LHCN-M2 (cell line): Measurements from ENCODE around the gene ITIH4. TPM values are rescaled to one million over a fixed set of nuclear protein-coding genes. Genes with fewer than 3 reads are reported as not detected.

Experiments
- DNase-seq: peaks from one replicate; pipeline ENCODE4 v3.0.0-alpha.2; 2012; ENCODE audit warnings: low read depth
- total RNA-seq: library from RNA; depleted of rRNA; stranded (reverse); fragments of >200 nt; gene quantifications from 2 replicates; pipeline ENCODE4 v1.2.3, GENCODE V29; 2014

ITIH4 gene
- total RNA-seq, 1 experiment from 2014 or later = 0.63 TPM

DNA sequence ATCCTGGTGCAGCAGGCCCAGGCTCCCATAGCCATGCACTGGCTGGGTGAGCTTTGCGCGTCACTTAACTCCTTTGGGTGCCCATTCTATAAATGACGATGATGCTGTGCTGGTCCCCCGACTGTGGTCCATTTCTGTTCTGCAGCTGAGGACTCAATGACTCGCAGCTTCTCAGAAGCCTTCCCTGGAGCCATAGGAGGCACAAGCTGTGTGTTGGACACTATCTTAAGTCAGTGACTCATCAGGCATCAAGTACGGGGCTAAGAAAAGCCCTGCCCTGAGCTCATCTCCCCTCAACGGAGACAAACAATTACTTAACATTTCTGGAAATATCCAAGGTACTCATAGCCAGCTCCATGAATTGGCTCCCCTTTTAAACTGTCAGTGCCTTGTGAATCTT is 18.1 kb upstream of the ITIH4 start:
- peak; percentile 55 for DNase-seq

DNA sequence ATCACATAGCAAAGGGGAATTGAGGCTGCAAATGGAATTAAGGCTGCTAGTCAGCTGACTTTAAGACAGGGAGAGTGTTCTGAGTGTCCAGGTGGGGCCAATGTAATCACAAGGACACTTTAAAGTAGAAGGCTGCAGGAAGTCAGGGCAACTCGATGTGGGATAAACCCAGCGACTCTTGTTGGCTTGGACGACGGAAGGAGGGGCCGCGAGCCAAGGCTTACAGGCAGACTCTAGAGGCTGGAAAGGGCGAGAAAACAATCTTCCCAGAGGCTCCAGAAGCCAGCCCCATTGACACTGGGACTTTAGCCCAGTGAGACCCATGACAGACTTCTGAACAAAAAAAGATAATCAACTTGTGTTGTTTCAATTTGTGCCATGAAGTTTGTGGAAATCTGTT is 17.3 kb upstream of the ITIH4 start:
- DNase-seq = no peak

GRCh38 chr3:52847241-52847640 is 16.8 kb upstream of the ITIH4 start:
- no peak for DNase-seq

GRCh38 chr3:52846432-52846965 is 16.0 kb upstream of the ITIH4 start:
- DNase-seq = no peak

GRCh38 chr3:52845691-52846431 is 15.4 kb upstream of the ITIH4 start:
- DNase-seq = no peak

- DNase-seq = peak; percentile 9
Measured at GRCh38 chr3:52845157-52845556, 14.7 kb upstream of the ITIH4 start.

DNA sequence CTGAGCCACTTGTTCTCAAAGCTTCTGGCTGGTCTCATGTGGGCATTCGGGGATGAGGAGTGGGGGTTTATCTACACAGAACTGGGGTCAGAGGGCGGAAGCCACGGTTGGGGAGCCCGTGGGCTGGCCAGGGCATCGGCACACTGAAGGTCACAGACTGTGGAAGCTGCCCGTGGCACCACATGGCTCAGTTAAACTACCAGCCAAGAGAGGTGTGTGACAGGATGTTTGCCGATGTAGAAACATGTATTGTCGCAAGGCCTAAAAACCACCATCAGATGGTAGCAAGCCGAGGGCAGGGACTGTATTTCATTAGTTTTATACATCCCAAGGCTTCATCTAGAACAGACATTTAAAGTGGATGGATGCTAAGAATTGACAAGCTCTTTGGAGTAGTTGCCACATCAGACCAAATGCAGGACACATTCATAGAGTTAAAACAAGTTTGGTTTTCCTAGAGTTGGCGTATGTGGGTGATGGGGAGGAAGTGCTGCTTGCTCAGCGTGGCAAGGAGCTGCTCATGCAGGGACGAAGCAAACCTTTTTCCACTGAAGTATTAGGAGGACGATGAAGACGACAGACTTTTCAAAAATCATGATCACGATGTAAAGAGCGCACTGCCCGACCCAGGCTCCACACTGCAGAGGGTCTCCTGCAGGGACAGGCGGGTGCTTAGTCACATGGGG is 14.0 kb upstream of the ITIH4 start:
- no peak for DNase-seq

DNA sequence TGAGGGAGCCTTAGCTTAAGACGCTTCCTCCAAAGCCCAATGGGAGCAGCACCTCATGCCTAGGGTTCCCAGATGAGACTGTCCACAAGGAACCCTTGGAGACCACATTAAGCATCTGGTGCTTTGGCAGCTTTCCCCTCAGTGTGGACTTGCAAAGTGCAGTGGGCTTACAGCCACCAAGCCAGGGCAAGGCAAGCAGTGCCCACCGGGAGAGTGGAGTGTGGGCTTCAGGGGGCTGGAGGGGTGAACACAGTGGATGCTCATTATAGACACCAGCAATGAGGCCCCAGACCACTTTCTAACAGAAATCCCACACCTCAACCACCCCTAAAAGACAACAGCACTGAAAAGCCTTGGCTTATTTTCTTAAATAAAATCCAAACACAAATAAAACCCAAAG is 13.4 kb upstream of the ITIH4 start:
- no peak for DNase-seq

GRCh38 chr3:52843108-52843865 is 12.8 kb upstream of the ITIH4 start:
- DNase-seq = no peak

DNA sequence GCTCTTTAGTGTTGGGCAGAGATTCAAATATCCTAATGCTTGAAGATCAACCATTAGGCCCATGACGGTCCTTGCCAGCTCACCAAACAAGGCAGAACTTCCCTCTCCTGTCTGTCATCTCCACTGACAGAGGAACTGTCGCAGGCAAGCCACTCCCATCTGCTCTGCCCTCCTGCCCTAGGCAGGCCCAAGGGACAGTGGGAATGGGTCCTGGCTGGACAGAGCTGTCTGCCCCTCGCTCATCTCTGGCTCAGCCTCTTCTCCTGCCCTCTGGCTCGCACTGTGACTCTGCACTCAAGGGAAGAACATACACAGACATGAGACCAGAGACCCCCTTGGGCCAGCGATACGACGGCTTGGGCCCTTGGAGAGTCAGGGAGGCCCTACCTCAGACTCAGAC is 12.0 kb upstream of the ITIH4 start:
- DNase-seq = no peak

GRCh38 chr3:52841981-52842340 is 11.5 kb upstream of the ITIH4 start:
- no peak for DNase-seq

GRCh38 chr3:52841211-52841980 is 10.9 kb upstream of the ITIH4 start:
- DNase-seq = no peak

DNA sequence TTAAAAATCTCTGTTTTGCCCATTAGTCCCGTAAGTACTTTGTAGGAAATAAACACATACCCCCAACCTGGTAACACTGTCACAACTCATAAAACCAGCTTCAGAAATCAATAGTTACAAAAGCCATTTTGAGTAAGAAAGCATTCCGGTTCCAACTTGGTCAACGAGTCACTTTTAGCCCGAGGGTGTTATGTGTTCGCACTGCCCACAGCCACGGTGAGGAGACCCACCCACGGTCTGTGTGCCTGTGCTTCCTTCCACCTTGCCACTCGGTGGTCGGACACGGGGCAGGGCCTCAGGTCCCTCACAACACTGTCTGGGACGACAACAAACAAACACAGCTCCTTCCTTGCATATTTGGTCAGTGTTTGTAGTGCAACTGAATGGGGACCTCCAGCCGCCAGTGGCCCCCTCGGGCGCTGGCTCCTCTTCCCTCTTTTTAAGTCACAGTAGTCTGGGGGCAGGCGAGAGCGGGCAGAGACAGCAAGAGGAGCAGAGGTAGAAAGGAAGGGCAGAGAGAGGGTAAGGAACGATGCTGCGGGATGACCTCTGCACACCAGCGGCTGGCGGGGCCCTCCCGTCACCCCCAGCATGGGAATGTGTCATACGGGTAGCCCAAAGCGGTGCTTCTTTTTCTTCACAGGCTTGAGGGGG is 9.5 kb upstream of the ITIH4 start:
- DNase-seq = no peak

DNA sequence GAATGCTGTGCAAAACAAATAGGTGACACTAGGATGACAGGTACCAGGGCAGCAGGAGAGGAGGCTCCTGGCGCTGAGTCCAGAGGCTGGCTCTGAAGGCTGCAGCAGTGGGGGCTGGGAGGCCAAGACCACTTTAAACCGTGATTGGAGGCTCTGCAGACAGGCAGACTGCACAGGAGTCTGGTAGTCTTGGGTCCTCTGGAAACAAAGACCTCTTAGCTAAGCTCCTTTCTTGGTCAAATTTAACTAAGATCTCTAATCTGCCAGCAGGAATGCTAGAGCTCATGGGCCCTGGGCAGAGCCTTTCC is 8.8 kb upstream of the ITIH4 start:
- no peak for DNase-seq

GRCh38 chr3:52838561-52839267 is 8.2 kb upstream of the ITIH4 start:
- DNase-seq = no peak

DNA sequence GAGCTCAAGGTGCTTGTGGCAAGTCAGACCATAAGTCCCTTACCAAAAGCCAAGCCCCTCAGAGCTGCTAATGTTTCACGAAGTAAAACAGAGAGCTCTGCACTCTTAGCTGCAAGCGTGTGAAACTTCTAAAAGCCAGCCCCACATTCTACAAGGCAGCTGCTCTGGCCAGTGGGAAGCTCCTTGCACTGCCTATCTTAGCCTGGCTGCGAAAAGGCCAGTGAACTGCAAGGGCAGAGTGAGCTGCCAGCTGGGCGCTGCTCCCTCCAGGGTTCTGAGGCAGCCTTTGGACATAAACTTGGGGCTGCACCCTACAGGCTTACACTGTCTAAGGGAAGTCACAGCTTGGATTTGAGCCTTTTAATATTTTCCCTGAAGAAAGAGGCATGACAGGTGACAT is 6.5 kb upstream of the ITIH4 start:
- no peak for DNase-seq

GRCh38 chr3:52836471-52836845 is 6.0 kb upstream of the ITIH4 start:
- DNase-seq = no peak

- DNase-seq = no peak
Measured at GRCh38 chr3:52835766-52836470, 5.4 kb upstream of the ITIH4 start.

DNA sequence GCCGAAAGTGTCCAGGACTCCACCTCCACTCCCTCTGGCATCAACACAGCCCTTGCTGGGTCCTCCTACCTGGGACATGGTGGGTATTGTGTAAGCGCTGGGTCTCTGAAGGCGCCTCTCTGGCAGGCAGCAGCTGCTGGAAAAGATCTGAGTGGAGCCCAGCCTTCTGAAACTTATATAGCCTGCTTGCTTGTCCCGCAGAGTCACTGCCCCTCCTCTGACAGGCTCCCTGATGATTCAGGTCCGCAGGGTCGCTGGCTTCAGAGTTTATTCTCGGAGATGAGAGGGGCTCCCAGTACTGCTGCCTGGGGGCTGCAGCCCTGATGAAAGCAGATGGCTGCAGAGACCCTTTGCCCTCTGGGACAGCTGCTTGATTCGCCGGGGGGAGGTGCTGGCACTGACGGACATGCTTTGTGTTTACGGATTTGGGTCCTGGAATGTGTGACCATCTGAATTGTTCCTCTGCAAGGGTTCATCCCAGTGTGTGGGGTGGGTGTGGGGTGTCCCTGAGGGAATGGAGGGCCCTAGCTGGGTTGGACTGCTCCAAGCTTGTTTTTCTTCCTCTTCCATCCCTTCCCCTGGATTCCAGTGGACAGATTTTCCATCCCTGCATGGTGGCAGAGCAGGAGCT is 4.5 kb upstream of the ITIH4 start, which contains the start of gene MUSTN1:
Gene MUSTN1, minus strand, starts transcription at position 149 of the 631 bp plus-strand sequence. Its CDS starts 71 bp downstream, at position 78.
- DNase-seq = peak; percentile 77
